Pancreas (tissue), 10 donors: Measurements from ENCODE around the gene ACSL6. TPM values are rescaled to one million over a fixed set of nuclear protein-coding genes. Genes with fewer than 3 reads are reported as not detected.
A peak's percentile ranks its signal among the peaks of the same experiment; 100 is the strongest.

Experiments used
- ATAC-seq, 4 donors: fragments of 200-7000 bp; cut with Tn5 transposase; one replicate each; pipeline versions ENCODE4 v1.8.0 to v1.9.1; 2020; ENCODE audit warnings: mild to moderate bottlenecking in 4 of 4, moderate library complexity in 4 of 4
- DNase-seq, 6 donors: peaks; one replicate each; pipeline ENCODE4 v3.0.0-alpha.2; 2020
- FAIRE-seq: peaks from 2 replicates; lab custom pipeline; 2012; peaks lifted over from hg19 to GRCh38; lab: Jason Lieb, UNC
- H3K27ac ChIP-seq, 4 donors: fragments of 200-600 bp; sonication (generic); 1 replicate in 3 of 4; 2 replicates in 1 of 4; pipeline versions ENCODE4 v1.5.0 to v1.8.0; 2020
- H3K27me3 ChIP-seq, 4 donors: fragments of 200-600 bp; one replicate each; pipeline ENCODE4 v1.8.0; 2021
- H3K36me3 ChIP-seq, 3 donors: fragments of 200-600 bp; sonication (generic) in 1 of 3; one replicate each; pipeline versions ENCODE4 v1.5.0 to v1.8.0; 2020 to 2021
- H3K4me1 ChIP-seq, 3 donors: fragments of 200-600 bp; one replicate each; pipeline ENCODE4 v1.8.0; 2021
- H3K4me3 ChIP-seq, 4 donors: fragments of 200-600 bp; sonication (generic) in 2 of 4; one replicate each; pipeline versions ENCODE4 v1.5.0 to v1.8.0; 2020 to 2021
- H3K9me3 ChIP-seq, 4 donors: fragments of 200-600 bp; one replicate each; pipeline ENCODE4 v1.8.0; 2021
- WGBS, 2 donors: extraction: QIAGEN DNeasy Blood & Tissue Kit; methylation state at CpG; one replicate each; pipeline ENCODE4 v1.1.7; 2013; 5-methylcytosine and 5-hydroxymethylcytosine counted together
- intact Hi-C, 3 donors: fragments of 100-400 bp; cut with DNase I; formaldehyde crosslinking; loops; one replicate each; pipeline versions ENCODE4 v1.11.1 to v1.14.2; 2022
- polyA plus RNA-seq, 2 donors: library from polyadenylated mRNA; stranded (reverse); fragments of 200-250 nt; gene quantifications; one replicate each; pipeline ENCODE4 v1.2.3, GENCODE V29; 2013
- total RNA-seq, 6 donors: library from RNA; stranded (reverse); fragmentation: NEBNext Ultra II Directional in 4 of 6; extraction: Animal tissue kit (Norgen Biotek cat#: 25700) in 4 of 6; gene quantifications; one replicate each; pipeline versions ENCODE4 v1.2.1 to v1.2.4, GENCODE V29; 2021 to 2023
- TF ChIP-seq, protein P1 (sequence below), 4 donors: fragments of 200-600 bp; sonication (generic) in 3 of 4; IDR thresholded peaks; one replicate each; pipeline versions ENCODE4 v1.5.0 to v1.8.0; 2021; ENCODE audit warnings: antibody characterized with exemption in 4 of 4
- donor health status: healthy with polysubstance abuse.
- donor health status: DM: no; HTN: no; CAD: no; lungs with moderate emphysema.
- donor health status: DM: no; HTN: no; CAD: no.
- donor health status: control.
- donor health status: control.
- donor health status: Bipolar disorder and iron deficiency.
- donor health status: DM: yes; HTN: yes; CAD: no.
- donor health status: DM: no; HTN: no; CAD: no.
- donor health status: DM: no; HTN: no; CAD: no.
- donor health status: DM: yes; HTN: yes; CAD: no.

The ACSL6 gene
- total RNA-seq = 1 to 10 TPM in 4 of 6 donors, under 1 TPM in 2; 0.83 to 3.3 (median 1.1) TPM
- polyA plus RNA-seq = 1 to 10 TPM in 1 of 2 donors, under 1 TPM in 1; 0.99 to 2.0 TPM

DNA sequence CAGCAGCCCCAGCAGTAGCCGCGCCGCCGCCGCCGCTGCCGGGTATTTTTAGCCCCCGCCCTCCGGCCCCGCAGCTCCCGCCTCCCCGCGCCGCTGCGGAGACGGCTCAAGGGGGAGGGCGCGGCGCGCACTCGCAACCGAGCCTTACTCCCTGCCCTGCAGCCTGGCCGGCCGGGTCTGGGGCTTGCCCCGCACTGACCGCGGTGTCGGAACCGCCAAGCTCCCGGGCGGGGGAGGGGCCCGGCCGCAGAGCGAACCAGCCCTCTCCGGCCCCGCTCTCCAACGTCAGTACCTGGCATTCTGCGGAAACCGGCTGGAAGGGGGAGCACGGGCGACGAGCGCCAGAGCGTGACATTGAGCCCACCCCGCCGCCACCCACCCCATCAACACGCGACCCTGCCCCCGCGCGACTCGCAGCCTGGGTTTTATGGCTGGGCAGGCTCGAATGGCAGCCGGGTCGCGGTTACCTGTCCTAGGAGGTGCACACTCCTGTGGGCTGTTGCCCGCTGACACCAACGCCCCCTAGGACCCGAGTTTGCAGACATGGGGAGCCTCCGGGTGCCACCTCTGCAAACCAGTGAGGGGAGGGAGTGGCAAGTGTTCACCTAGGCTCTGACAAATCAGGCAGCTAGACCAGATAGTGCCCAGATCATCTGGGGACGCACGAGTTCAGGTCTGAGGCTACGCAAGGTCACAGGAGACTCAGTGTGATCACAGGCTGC is at the start of gene ACSL6:
ACSL6 (minus strand) TSS at position 37 of the 722 bp plus-strand sequence. CDS start 105 bp downstream, outside the sequence.
- WGBS, 2 donors = 3% methylated on average over 55 to 63 of the region's 63 CpGs
- ATAC-seq = peak; percentile 76 to 81 (median 78)
- Histone ChIP-seq H3K27me3 (no peaks in the 10 kb centered on the region), H3K4me3 (peak within 1 kb of the TSS; percentile 45 to 80 (median 71)), H3K36me3 (no peaks in the 10 kb centered on the region), H3K4me1 (no peaks in the 10 kb centered on the region), H3K27ac (no peak within 1 kb of the TSS), H3K9me3 (no peaks in the 10 kb centered on the region)
- peak; percentile 24 to 81 (median 46) for DNase-seq
- no peak for FAIRE-seq
- TF ChIP-seq, protein P1, sequence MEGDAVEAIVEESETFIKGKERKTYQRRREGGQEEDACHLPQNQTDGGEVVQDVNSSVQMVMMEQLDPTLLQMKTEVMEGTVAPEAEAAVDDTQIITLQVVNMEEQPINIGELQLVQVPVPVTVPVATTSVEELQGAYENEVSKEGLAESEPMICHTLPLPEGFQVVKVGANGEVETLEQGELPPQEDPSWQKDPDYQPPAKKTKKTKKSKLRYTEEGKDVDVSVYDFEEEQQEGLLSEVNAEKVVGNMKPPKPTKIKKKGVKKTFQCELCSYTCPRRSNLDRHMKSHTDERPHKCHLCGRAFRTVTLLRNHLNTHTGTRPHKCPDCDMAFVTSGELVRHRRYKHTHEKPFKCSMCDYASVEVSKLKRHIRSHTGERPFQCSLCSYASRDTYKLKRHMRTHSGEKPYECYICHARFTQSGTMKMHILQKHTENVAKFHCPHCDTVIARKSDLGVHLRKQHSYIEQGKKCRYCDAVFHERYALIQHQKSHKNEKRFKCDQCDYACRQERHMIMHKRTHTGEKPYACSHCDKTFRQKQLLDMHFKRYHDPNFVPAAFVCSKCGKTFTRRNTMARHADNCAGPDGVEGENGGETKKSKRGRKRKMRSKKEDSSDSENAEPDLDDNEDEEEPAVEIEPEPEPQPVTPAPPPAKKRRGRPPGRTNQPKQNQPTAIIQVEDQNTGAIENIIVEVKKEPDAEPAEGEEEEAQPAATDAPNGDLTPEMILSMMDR (IDR thresholded peaks at IDR 0.05) = no peak
- intact Hi-C loops = no loop called here

DNA sequence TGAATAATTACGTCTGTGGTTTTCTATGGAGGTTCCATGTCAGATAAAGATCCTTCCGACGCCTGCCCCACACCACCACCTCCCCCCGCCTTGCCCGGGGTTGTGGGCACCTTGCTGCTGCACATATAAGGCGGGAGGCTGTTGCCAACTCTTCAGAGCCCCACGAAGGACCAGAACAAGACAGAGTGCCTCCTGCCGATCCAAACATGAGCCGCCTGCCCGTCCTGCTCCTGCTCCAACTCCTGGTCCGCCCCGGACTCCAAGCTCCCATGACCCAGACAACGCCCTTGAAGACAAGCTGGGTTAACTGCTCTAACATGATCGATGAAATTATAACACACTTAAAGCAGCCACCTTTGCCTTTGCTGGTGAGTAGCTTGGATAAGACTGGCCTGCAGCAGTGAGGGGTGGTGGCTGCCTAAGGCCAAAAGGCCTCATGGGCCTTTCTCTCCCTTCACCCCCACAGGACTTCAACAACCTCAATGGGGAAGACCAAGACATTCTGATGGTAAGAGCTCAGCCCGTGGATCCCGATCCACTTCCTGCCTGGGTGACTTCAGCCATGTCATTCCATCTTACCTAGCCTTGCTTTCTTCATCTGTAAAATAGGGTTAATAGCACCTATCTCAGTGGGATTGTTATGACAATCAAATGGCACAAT is 49.2 kb upstream of the ACSL6 start, which contains the start of gene IL3:
IL3 (plus strand) TSS at position 155 of the 661 bp plus-strand sequence; CDS start at position 207, 52 bp downstream.
- no peak within 1 kb of the TSS for H3K27ac ChIP-seq
- no peak for ATAC-seq
- H3K4me3 ChIP-seq = no peak within 1 kb of the TSS
- 76 to 84% methylated on average over 16 of the region's 16 CpGs for WGBS, 2 donors
- TF ChIP-seq, protein P1 (IDR thresholded peaks at IDR 0.05) = no peak
- peak in 4 of 6 donors; percentile 0 to 38 (median 16) for DNase-seq
- intact Hi-C loops = no loop called here
- no peaks in the 10 kb centered on the region for H3K4me1 ChIP-seq
- H3K9me3 ChIP-seq = no peaks in the 10 kb centered on the region
- no peaks in the 10 kb centered on the region for H3K36me3 ChIP-seq
- no peak for FAIRE-seq
- no peaks in the 10 kb centered on the region for H3K27me3 ChIP-seq

DNA sequence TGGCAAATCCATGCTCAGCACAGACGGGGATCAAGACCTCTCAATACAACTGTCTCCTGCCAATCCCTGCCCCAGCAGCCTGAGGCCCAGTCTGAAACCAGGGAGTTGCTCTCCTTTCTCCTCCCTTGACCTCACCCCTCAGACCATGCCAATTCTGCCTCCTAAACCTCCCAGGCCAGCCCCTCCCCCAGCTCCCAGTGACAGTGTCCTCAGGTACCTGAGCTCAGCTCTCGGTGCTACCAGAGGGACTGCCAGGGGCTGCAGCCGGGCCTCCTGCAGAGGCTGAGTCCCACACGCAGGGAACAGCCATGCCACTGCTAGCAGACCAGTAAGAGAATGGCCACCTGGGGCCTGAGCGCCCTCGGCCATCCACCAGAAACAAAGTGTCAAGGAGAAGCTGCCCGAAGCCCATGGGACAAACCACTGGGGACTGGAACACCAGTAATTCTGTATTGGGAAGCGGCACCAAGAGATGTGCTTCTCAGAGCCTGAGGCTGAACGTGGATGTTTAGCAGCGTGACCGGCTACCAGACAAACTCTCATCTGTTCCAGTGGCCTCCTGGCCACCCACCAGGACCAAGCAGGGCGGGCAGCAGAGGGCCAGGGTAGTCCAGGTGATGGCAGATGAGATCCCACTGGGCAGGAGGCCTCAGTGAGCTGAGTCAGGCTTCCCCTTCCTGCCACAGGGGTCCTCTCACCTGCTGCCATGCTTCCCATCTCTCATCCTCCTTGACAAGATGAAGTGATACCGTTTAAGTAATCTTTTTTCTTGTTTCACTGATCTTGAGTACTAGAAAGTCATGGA is 48.4 kb upstream of the ACSL6 start:
- Histone ChIP-seq H3K4me1 (no peaks in the 10 kb centered on the region), H3K36me3 (no peaks in the 10 kb centered on the region), H3K27ac (no peak overlapping the region), H3K4me3 (no peak overlapping the region), H3K27me3 (no peaks in the 10 kb centered on the region), H3K9me3 (no peaks in the 10 kb centered on the region)
- TF ChIP-seq, protein P1 (IDR thresholded peaks at IDR 0.05) = no peak
- ATAC-seq = no peak
- DNase-seq = peak in 3 of 6 donors; percentile 5 to 45 (median 38)
- intact Hi-C loops = no loop called here
- FAIRE-seq = no peak
- 81 to 85% methylated on average over 13 of the region's 13 CpGs for WGBS, 2 donors

DNA sequence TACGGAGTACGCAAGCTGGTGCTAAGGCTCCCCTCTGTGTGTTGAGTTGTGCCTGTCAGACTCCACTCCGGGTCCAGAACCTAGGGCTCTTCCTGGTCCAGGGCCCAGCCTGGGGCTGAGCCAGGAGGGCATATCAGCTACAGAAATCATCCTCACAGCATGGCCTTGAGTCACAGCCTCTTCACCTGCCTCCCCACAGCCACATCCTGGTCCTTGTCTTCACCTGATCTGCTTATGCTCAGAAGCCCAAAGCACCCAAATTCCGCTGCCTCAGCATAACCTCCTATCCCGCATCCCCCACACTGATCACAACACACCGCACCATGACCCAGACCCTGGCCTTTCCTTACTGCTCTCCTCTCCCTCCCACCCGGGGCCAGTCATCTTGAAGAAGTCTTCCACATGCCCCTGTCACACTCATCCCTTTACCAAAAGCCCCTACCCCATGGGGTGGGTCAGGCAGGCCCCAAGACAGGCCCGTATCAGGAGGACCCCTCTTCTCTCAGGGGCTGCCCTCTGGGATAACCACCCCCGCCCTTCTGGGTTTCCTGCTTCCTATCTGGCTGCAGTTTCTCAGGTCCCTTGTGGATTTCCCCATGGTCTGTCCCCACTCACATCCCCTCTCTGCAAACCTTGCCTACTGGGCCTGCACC is 47.7 kb upstream of the ACSL6 start:
- DNase-seq (peak in 3 of 6 donors; percentile 5 to 29 (median 19)), ATAC-seq (no peak), FAIRE-seq (no peak)
- TF ChIP-seq, protein P1 (IDR thresholded peaks at IDR 0.05) = no peak
- H3K36me3 ChIP-seq = no peaks in the 10 kb centered on the region
- H3K27ac ChIP-seq = no peak overlapping the region
- intact Hi-C loops = no loop called here
- no peak overlapping the region for H3K4me3 ChIP-seq
- no peaks in the 10 kb centered on the region for H3K27me3 ChIP-seq
- WGBS, 2 donors = 75 to 78% methylated on average over 9 of the region's 9 CpGs
- no peaks in the 10 kb centered on the region for H3K9me3 ChIP-seq
- no peaks in the 10 kb centered on the region for H3K4me1 ChIP-seq
